Measurements from ENCODE around the gene ISLR. TPM values are rescaled to one million over a fixed set of nuclear protein-coding genes. Genes with fewer than 3 reads are reported as not detected.

The ISLR gene
- total and polyA plus RNA-seq, 2 of the 8 experiments (the other 6 are each of a cell fraction or from before 2014, with no cell fraction given) = 0.29 to 0.35 TPM

DNA sequence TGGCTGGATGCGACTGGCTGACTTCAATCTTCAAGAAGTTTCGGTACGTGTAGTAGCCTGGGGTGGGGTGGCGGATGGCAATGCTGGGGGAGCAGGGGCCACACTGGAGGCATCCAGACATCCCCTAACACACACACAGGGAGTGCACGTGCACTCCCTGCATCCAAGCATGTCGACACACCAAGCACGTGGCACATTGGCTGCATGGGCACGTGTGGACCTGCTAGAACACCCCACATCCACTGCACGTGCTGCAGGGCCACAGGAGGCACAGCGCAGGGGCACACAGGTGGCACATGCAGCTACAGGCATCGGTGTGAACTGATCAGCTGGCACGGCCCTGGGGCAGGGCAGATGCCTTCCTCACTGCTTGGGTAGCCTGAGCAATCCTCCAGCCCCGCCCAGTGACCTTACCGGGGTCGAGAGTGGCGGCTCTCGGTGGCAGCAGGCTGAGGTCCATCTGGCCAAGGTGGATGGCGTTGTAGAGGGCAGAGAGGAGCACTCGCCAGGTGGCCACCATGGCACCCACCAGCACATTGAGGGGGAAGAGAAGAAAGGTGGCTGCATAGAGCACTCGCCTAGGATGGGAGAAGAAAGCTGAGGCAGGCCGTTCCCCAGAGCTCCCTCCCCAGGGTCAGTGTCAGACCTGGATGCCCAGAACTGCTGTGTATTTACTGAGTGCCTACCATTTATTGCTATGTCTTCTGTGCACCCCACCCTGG, 7.5 kb downstream of the ISLR start:
- ChIA-PET POLR2A (ENCODE audit: partially characterized antibody) (interaction anchor here (0.9 to 2.7 kb wide), 8 partner anchors 8 to 19 kb away, joined by 3 to 6 read pairs (median 4); partner anchors contain the start of gene ISLR), CTCF (ENCODE audit: partially characterized antibody) (interaction anchor here (0.7 to 2.9 kb wide), 9 partner anchors 9 to 163 kb away, joined by 3 to 12 read pairs (median 4); no protein-coding TSS in a partner anchor)
- no peak overlapping the region for H3K56ac ChIP-seq (replicated peaks; ENCODE audit: insufficient read length, low read depth, low read length)
- H2BK20ac ChIP-seq (ENCODE audit: low read length) = no peak overlapping the region
- no peaks in the 10 kb centered on the region for H3K9me3 ChIP-seq (ENCODE audit: insufficient read depth in 2 of 2, low read depth in 1 of 2, low read length in 1 of 2)
- no peak overlapping the region for H2AFZ ChIP-seq (ENCODE audit: low read length)
- no peaks in the 10 kb centered on the region for H3K36me3 ChIP-seq (ENCODE audit: control insufficient read depth in 2 of 4, insufficient read depth in 4 of 4, low read length in 3 of 4)
- DNase-seq (ENCODE audit: low read depth in 1 of 2, low spot score in 2 of 2) (no peak), FAIRE-seq (no peak)
- H2BK120ac ChIP-seq (replicated peaks; ENCODE audit: low read depth, low read length) = no peak overlapping the region
- H4K91ac ChIP-seq (replicated peaks; ENCODE audit: insufficient read length, low read length) = no peak overlapping the region
- no peak overlapping the region for H3K4me2 ChIP-seq (ENCODE audit: insufficient read depth in 1 of 2, low read depth in 2 of 2, low read length in 2 of 2)
- peaks cover 0 to 6% (median 1%) of the 10 kb centered on the region in 4 experiments; a peak in 3 of 7 replicates for H3K4me1 ChIP-seq (replicated peaks in 1 of 4; ENCODE audit: control insufficient read depth in 3 of 4, insufficient read depth in 4 of 4, low read length in 3 of 4)
- H3K14ac ChIP-seq (ENCODE audit: insufficient read length) = no peak overlapping the region
- no peak overlapping the region for H2BK12ac ChIP-seq (ENCODE audit: low read depth, low read length)
- peaks cover 2% of the 10 kb centered on the region in 2 experiments for H4K20me1 ChIP-seq (replicated peaks in 1 of 2; ENCODE audit: control insufficient read depth in 1 of 2, insufficient read depth in 2 of 2, low read length in 2 of 2)
- no peaks in the 10 kb centered on the region; the same call in 1 of the 2 replicates for H3K79me1 ChIP-seq (ENCODE audit: low read depth, low read length)
- H2BK15ac ChIP-seq (ENCODE audit: low read length) = peak overlapping the region; percentile 40; the same call in 1 of the 2 replicates
- H3K4me3 ChIP-seq (ENCODE audit: extremely low read depth in 1 of 4, insufficient read depth in 2 of 4, low read depth in 3 of 4, low read length in 4 of 4) = no peak overlapping the region
- peak overlapping the region; percentile 60; the same call in 1 of the 2 replicates for H2BK5ac ChIP-seq (ENCODE audit: low read depth, low read length)
- no peak overlapping the region; the same call in 1 of the 2 replicates for H3K18ac ChIP-seq (ENCODE audit: extremely low read depth, low read length)
- H3K23ac ChIP-seq (ENCODE audit: insufficient read length) = no peak overlapping the region
- H4K5ac ChIP-seq (ENCODE audit: insufficient read length, low read depth, low read length) = no peak overlapping the region
- no peaks in the 10 kb centered on the region for H3K79me2 ChIP-seq (ENCODE audit: control insufficient read depth in 1 of 2, insufficient read depth in 2 of 2, low read length in 2 of 2)
- H3K27me3 ChIP-seq (replicated peaks in 1 of 4; ENCODE audit: control insufficient read depth in 3 of 4, extremely low read depth in 1 of 4, insufficient read depth in 3 of 4, low read length in 3 of 4) = no peaks in the 10 kb centered on the region; a peak in 1 of 7 replicates
- H2AK5ac ChIP-seq (ENCODE audit: low read depth, low read length) = no peak overlapping the region; the same call in 1 of the 2 replicates
- WGBS, 2 experiments (ENCODE audit: extremely low coverage in 1 of 2, insufficient coverage in 1 of 2, insufficient read length in 1 of 2, insufficient replicate concordance in 2 of 2, low coverage in 1 of 2, low lambda C conversion rate in 2 of 2, missing lambda C conversion rate in 1 of 2) = 85% methylated on average over 20 of the region's 21 CpGs; no CpG with 5 or more reads in 1 of the 2 experiments
- no peak overlapping the region; the same call in 1 of the 2 replicates for H4K8ac ChIP-seq (ENCODE audit: extremely low read depth, insufficient read depth, low read length)
- no peak overlapping the region for H3K9ac ChIP-seq (replicated peaks in 1 of 4; ENCODE audit: extremely low read depth in 1 of 4, low read depth in 3 of 4, low read length in 3 of 4)
- no peaks in the 10 kb centered on the region for H3K23me2 ChIP-seq (ENCODE audit: low read depth, low read length)
- H3K27ac ChIP-seq (ENCODE audit: low read depth, low read length) = no peak overlapping the region
- no peak overlapping the region for H3K4ac ChIP-seq (replicated peaks; ENCODE audit: insufficient read length, low read depth, low read length)
- TF ChIP-seq SRF (IDR thresholded peaks at IDR 0.05; ENCODE audit: low read depth, low read length) (no peak), HDAC2 (IDR thresholded peaks at IDR 0.05; ENCODE audit: borderline replicate concordance in 1 of 2, low read depth in 2 of 2, low read length in 2 of 2) (no peak), GABPA (IDR thresholded peaks at IDR 0.05; ENCODE audit: borderline replicate concordance, insufficient read depth, low read length) (no peak), POLR2AphosphoS5 (IDR thresholded peaks at IDR 0.05; ENCODE audit: low read depth, low read length) (no peak), KDM5A (IDR thresholded peaks at IDR 0.05; ENCODE audit: low read length) (no peak), PHF8 (conservative IDR thresholded peaks at IDR 0.05; ENCODE audit: low read depth, low read length) (no peak), CEBPB (IDR thresholded peaks at IDR 0.05; ENCODE audit: low read depth, low read length) (no peak), JUND (IDR thresholded peaks at IDR 0.05; ENCODE audit: low read length) (no peak), BCL11A (IDR thresholded peaks at IDR 0.05; ENCODE audit: low read depth in 2 of 2, low read length in 2 of 2) (no peak), TAF1 (IDR thresholded peaks at IDR 0.05; ENCODE audit: low read depth, low read length) (no peak)
- TF ChIP-seq, protein P1, sequence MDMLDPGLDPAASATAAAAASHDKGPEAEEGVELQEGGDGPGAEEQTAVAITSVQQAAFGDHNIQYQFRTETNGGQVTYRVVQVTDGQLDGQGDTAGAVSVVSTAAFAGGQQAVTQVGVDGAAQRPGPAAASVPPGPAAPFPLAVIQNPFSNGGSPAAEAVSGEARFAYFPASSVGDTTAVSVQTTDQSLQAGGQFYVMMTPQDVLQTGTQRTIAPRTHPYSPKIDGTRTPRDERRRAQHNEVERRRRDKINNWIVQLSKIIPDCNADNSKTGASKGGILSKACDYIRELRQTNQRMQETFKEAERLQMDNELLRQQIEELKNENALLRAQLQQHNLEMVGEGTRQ (IDR thresholded peaks at IDR 0.05; ENCODE audit: low read length) = no peak

All from H1 (cell line).